ENCODE results near the gene PCDHA6.
"Not testable (repeated sequence)": the region's sequence is repeated elsewhere in the genome, so short reads cannot be mapped to it uniquely, and the experiment has no call there.

PCDHA6 gene

DNA sequence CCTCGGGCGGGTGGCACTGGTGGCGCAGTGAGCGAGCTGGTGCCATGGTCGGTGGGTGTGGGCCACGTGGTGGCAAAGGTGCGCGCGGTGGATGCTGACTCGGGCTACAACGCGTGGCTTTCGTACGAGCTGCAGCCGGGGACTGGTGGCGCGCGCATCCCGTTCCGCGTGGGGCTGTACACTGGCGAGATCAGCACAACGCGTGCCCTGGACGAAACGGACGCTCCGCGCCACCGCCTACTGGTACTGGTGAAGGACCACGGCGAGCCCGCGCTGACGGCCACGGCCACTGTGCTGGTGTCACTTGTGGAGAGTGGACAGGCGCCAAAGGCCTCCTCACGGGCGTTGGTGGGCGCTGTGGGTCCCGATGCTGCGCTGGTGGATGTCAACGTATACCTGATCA, 18.9 kb upstream of the PCDHA6 start:
- in situ Hi-C loops (cut with HindIII; ENCODE audit: low sequenced_read_pairs) = no loop called here

DNA sequence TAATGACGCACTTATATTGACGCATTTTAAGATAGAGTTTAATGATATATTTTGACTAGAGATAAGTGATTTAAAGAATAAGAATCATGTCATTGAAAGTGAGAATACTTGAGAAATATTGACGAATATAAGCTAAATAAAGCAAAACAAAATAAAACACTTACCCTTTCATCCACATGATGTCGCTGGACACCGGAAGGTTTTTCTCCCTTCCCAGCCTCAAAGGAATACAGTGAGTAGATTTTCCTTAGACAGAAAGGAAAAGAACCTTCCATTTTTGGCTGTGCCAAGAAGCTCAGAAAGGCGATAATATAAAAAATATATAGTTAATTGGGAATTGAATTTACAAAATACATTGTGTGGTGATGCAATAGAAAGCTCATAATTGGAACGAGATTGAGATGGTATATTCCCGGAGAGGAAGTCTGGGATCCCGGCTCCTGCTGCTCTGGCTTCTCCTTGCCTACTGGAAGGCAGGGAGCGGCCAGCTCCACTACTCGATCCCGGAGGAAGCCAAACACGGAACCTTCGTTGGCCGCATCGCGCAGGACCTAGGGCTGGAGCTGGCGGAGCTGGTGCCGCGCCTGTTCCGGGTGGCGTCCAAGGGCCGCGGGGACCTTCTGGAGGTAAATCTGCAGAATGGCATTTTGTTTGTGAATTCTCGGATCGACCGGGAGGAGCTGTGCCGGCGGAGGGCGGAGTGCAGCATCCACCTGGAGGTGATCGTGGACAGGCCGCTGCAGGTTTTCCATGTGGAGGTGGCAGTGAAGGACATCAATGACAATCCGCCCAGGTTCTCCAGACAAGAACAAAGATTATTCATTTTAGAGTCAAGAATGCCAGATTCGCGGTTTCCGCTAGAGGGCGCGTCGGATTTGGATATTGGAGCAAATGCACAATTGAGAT, 6.1 kb upstream of the PCDHA6 start, which contains the start of gene PCDHA5:
Gene PCDHA5 (plus strand): TSS at position 239 of the 906 bp plus-strand sequence.
- in situ Hi-C loops (cut with HindIII; ENCODE audit: low sequenced_read_pairs) = no loop called here

DNA sequence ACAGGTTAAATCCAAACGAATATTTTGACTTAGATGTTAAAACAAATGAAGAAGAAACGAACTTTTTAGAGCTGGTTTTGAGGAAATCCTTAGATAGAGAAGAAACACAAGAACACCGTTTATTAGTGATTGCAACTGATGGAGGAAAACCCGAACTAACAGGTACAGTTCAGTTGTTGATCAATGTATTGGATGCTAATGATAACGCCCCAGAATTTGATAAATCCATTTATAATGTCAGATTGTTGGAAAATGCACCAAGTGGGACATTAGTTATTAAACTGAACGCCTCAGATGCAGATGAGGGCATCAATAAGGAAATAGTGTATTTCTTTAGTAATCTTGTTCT, 5.5 kb upstream of the PCDHA6 start:
- in situ Hi-C loops (cut with HindIII; ENCODE audit: low sequenced_read_pairs) = no loop called here

DNA sequence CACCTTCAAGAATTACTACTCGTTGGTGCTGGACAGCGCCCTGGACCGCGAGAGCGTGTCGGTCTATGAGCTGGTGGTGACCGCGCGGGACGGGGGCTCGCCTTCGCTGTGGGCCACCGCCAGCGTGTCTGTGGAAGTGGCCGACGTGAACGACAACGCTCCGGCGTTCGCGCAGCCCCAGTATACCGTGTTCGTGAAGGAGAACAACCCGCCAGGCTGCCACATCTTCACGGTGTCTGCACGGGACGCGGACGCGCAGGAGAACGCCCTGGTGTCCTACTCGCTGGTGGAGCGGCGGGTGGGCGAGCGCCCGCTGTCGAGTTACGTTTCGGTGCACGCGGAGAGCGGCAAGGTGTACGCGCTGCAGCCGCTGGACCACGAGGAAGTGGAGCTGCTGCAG, 4.8 kb upstream of the PCDHA6 start:
- in situ Hi-C loops (cut with HindIII; ENCODE audit: low sequenced_read_pairs) = not testable (repeated sequence)

DNA sequence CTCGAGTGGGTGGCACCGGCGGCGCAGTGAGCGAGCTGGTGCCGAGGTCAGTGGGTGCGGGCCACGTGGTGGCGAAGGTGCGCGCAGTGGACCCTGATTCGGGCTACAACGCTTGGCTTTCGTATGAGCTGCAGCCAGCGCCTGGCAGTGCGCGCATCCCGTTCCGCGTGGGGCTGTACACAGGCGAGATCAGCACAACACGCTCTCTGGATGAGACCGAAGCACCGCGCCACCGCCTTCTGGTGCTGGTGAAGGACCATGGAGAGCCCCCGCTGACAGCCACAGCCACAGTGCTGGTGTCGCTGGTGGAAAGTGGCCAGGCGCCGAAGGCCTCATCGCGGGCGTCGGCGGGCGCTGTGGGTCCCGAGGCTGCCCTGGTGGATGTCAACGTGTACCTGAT, 4.3 kb upstream of the PCDHA6 start:
- in situ Hi-C loops (cut with HindIII; ENCODE audit: low sequenced_read_pairs) = no loop called here

DNA sequence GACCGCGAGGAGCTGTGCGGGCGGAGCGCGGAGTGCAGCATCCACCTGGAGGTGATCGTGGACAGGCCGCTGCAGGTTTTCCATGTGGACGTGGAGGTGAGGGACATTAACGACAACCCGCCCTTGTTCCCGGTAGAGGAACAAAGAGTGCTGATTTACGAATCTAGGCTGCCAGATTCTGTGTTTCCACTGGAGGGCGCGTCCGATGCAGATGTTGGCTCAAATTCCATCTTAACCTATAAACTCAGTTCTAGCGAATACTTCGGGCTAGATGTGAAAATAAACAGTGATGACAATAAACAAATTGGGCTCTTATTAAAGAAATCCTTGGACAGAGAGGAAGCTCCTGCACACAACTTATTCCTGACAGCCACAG, 590 bp downstream of the PCDHA6 start:
- in situ Hi-C loops (cut with HindIII; ENCODE audit: low sequenced_read_pairs) = no loop called here

DNA sequence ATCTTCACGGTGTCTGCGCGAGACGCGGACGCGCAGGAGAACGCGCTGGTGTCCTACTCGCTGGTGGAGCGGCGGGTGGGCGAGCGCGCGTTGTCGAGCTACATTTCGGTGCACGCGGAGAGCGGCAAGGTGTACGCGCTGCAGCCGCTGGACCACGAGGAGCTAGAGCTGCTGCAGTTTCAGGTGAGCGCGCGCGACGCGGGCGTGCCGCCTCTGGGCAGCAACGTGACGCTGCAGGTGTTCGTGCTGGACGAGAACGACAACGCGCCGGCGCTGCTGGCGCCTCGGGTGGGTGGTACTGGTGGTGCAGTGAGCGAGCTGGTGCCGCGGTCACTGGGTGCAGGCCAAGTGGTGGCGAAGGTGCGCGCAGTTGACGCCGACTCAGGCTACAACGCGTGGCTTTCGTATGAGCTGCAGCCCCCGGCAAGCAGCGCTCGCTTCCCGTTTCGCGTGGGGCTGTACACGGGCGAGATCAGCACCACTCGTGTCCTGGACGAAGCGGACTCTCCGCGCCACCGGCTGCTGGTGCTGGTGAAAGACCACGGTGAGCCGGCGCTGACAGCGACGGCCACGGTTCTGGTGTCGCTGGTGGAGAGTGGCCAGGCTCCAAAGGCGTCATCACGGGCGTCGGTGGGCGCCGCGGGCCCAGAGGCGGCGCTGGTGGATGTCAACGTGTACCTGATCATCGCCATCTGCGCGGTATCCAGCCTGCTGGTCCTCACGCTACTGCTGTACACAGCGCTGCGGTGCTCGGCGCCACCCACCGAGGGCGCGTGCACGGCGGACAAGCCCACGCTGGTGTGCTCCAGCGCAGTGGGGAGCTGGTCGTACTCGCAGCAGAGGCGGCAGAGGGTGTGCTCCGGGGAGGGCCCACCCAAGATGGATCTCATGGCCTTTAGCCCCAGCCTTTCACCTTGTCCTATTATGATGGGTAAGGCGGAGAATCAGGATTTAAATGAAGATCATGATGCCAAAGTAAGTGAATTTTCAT, 2.0 kb downstream of the PCDHA6 start:
- in situ Hi-C loops (cut with HindIII; ENCODE audit: low sequenced_read_pairs) = not testable (repeated sequence)

DNA sequence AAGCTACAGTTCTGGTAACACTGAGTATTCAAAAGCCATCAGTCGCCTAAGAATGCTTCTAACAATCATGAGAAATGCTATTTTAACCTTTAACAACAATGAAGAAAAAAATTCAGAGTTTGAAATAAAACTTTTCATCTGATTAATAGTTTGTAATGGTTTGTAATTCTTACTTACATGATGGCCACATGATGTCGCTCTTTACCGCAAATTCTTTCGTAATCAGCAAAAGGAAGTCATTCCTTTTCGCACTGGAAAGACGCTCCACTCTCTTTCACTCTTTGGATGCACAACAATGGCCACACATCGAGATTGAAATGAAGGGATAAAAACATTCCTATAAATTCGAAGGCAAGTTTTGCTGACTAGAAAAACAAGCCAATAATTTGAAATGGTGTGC, 6.2 kb downstream of the PCDHA6 start, which contains the start of gene PCDHA7:
Gene PCDHA7 (plus strand): TSS at position 277 of the 400 bp plus-strand sequence. CDS start 115 bp downstream, at position 392.
- in situ Hi-C loops (cut with HindIII; ENCODE audit: low sequenced_read_pairs) = no loop called here

DNA sequence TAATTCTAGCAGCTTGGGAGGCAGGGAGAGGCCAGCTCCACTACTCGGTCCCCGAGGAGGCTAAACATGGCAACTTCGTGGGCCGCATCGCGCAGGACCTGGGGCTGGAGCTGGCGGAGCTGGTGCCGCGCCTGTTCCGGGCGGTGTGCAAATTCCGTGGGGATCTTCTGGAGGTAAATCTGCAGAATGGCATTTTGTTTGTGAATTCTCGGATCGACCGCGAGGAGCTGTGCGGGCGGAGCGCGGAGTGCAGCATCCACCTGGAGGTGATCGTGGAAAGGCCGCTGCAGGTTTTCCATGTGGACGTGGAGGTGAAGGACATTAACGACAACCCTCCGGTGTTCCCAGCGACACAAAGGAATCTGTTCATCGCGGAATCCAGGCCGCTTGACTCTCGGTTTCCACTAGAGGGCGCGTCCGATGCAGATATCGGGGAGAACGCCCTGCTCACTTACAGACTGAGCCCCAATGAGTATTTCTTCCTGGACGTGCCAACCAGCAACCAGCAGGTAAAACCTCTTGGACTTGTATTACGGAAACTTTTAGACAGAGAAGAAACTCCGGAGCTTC, 6.8 kb downstream of the PCDHA6 start:
- in situ Hi-C loops (cut with HindIII; ENCODE audit: low sequenced_read_pairs) = not testable (repeated sequence)

DNA sequence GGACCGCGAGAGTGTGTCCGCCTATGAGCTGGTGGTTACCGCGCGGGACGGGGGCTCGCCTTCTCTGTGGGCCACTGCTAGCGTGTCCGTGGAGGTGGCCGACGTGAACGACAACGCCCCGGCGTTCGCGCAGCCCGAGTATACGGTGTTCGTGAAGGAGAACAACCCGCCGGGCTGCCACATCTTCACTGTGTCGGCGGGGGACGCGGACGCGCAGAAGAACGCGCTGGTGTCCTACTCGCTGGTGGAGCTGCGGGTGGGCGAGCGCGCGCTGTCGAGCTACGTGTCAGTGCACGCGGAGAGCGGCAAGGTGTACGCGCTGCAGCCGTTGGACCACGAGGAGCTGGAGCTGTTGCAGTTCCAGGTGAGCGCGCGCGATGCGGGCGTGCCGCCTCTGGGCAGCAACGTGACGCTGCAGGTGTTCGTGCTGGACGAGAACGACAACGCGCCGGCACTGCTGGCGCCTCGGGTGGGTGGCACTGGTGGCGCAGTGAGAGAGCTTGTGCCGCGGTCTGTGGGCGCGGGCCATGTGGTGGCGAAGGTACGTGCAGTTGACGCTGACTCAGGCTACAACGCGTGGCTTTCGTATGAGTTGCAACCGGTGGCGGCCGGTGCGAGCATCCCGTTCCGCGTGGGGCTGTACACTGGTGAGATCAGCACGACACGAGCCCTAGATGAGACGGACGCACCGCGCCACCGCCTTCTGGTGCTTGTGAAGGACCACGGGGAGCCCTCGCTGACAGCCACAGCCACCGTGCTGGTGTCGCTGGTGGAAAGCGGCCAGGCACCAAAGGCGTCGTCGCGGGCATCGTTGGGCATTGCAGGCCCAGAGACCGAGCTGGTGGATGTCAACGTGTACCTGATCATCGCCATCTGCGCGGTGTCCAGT, 8.1 kb downstream of the PCDHA6 start:
- in situ Hi-C loops (cut with HindIII; ENCODE audit: low sequenced_read_pairs) = no loop called here

DNA sequence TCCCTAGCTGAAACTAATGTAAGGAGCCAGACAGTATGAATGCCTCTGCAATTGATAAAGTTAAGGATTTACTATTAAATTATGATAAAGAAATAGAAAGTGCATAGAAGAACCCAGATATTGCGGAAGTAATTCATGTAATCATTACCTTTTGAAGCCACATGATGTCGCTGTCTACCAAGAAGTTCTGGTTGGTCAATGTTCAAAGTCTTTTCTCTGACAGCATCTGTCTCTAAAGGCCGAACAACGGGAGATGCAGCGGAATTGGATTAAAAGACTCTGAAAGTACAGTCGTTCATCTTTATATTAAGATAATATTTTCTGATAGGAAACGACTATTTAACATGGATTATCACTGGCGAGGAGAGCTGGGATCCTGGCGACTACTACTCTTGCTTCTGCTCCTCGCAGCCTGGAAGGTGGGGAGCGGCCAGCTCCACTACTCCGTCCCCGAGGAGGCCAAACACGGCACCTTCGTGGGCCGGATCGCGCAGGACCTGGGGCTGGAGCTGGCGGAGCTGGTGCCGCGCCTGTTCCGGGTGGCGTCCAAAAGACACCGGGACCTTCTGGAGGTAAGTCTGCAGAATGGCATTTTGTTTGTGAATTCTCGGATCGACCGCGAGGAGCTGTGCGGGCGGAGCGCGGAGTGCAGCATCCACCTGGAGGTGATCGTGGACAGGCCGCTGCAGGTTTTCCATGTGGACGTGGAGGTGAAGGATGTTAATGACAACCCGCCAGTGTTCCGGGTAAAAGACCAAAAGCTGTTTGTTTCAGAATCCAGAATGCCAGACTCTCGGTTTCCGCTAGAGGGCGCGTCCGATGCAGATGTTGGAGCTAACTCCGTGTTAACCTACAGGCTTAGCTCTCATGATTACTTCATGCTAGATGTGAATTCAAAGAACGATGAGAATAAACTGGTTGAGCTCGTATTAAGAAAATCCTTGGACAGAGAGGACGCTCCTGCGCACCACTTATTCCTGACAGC, 13.5 kb downstream of the PCDHA6 start, which contains the start of gene PCDHA8:
Gene PCDHA8 (plus strand): TSS at position 210 of the 985 bp plus-strand sequence. CDS start 135 bp downstream, at position 345.
- in situ Hi-C loops (cut with HindIII; ENCODE audit: low sequenced_read_pairs) = no loop called here

DNA sequence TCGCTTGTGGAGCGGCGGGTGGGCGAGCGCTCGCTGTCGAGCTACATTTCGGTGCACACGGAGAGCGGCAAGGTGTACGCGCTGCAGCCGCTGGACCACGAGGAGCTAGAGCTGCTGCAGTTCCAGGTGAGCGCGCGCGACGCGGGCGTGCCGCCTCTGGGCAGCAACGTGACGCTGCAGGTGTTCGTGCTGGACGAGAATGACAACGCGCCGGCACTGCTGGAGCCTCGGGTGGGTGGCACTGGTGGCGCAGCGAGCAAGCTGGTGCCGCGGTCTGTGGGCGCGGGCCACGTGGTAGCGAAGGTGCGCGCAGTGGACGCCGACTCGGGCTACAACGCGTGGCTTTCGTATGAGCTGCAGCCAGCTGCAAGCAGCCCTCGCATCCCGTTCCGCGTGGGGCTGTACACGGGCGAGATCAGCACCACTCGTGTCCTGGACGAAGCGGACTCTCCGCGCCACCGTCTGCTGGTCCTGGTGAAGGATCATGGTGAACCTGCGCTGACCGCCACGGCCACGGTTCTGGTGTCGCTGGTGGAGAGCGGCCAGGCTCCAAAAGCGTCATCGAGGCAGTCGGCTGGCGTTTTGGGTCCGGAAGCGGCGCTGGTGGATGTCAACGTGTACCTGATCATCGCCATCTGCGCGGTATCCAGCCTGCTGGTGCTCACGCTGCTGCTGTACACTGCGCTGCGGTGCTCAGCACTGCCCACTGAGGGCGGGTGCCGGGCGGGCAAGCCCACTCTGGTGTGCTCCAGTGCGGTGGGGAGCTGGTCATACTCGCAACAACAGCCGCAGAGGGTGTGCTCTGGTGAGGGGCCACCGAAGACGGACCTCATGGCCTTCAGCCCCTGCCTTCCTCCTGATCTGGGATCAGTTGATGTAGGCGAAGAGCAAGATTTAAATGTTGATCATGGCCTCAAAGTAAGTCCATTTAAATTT, 15.3 kb downstream of the PCDHA6 start:
- in situ Hi-C loops (cut with HindIII; ENCODE audit: low sequenced_read_pairs) = no loop called here

DNA sequence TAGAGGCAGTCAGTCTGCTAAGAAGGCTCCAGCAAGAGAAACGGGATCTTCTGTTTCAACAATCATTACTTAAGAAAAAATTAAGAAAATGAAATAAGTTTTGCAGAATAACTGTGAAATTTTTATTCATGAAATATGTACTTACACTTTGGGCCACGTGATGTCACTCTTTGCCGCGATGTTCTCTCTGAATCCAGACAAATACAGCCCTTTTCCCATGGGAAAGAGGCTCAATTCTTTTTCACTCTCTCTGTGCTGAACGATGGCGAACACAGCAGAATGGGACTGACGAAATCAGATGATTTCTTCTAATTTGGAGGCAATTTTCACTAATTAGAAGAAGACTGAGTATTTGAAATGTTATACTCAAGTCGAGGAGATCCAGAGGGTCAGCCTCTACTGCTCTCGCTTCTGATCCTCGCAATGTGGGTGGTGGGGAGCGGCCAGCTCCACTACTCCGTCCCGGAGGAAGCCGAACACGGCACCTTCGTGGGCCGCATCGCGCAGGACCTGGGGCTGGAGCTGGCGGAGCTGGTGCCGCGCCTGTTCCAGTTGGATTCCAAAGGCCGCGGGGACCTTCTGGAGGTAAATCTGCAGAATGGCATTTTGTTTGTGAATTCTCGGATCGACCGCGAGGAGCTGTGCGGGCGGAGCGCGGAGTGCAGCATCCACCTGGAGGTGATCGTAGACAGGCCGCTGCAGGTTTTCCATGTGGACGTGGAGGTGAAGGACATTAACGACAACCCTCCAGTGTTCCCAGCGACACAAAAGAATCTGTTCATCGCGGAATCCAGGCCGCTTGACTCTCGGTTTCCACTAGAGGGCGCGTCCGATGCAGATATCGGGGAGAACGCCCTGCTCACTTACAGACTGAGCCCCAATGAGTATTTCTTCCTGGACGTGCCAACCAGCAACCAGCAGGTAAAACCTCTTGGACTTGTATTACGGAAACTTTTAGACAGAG, 20.7 kb downstream of the PCDHA6 start, which contains the start of gene PCDHA9:
Gene PCDHA9 (plus strand): TSS at position 244 of the 964 bp plus-strand sequence. CDS start 114 bp downstream, at position 358.
- in situ Hi-C loops (cut with HindIII; ENCODE audit: low sequenced_read_pairs) = not testable (repeated sequence)

DNA sequence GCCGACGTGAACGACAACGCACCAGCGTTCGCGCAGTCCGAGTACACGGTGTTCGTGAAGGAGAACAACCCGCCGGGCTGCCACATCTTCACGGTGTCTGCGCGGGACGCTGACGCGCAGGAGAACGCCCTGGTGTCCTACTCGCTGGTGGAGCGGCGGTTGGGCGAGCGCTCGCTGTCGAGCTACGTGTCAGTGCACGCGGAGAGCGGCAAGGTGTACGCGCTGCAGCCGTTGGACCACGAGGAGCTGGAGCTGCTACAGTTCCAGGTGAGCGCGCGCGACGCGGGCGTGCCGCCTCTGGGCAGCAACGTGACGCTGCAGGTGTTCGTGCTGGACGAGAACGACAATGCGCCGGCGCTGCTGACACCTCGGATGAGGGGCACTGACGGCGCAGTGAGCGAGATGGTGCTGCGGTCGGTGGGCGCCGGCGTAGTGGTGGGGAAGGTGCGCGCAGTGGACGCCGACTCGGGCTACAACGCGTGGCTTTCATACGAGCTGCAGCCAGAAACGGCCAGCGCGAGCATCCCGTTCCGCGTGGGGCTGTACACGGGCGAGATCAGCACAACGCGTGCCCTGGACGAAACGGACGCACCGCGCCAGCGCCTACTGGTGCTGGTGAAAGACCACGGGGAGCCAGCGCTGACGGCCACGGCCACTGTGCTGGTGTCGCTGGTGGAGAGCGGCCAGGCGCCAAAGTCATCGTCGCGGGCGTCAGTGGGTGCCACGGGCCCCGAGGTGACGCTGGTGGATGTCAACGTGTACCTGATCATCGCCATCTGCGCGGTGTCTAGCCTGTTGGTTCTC, 22.3 kb downstream of the PCDHA6 start:
- in situ Hi-C loops (cut with HindIII; ENCODE audit: low sequenced_read_pairs) = not testable (repeated sequence)

DNA sequence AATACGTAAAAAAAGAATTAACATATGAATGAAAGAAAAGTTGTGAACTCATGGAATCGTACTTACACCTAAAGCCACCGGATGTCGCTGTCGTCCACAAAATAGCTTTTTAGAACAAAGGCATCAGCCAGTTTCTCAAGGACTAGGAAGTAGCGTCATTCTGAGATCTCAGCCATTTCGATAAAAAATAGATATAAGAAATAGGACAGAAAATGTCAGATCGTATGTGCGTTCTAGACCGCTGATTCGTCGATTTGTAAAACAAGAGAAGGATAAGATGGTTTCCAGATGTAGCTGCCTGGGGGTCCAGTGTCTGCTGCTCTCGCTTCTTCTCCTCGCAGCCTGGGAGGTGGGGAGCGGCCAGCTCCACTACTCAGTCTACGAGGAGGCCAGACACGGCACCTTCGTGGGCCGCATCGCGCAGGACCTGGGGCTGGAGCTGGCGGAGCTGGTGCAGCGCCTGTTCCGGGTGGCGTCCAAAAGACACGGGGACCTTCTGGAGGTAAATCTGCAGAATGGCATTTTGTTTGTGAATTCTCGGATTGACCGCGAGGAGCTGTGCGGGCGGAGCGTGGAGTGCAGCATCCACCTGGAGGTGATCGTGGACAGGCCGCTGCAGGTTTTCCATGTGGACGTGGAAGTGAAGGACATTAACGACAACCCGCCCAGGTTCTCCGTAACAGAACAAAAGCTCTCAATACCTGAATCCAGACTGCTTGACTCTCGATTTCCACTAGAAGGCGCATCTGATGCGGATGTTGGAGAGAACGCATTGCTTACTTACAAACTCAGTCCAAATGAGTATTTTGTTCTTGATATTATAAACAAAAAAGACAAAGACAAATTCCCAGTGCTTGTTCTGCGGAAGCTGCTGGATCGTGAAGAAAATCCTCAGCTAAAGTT, 28.3 kb downstream of the PCDHA6 start, which contains the start of gene PCDHA10:
Gene PCDHA10 (plus strand): TSS at position 126 of the 903 bp plus-strand sequence. CDS start 152 bp downstream, at position 278.
- in situ Hi-C loops (cut with HindIII; ENCODE audit: low sequenced_read_pairs) = no loop called here

Data from DLD1 (cell line).